HT-29 (cell line): ENCODE results near the gene NIPAL4. TPM values are rescaled to one million over a fixed set of nuclear protein-coding genes. Genes with fewer than 3 reads are reported as not detected.
A peak's percentile ranks its signal among the peaks of the same experiment; 100 is the strongest.
"Not testable (repeated sequence)": the region's sequence is repeated elsewhere in the genome, so short reads cannot be mapped to it uniquely, and the experiment has no call there.

Experiments used
- DNase-seq: peaks from one replicate; pipeline ENCODE4 v3.0.0-alpha.2; 2015; ENCODE audit warnings: low spot score
- total RNA-seq: library from RNA; depleted of rRNA; stranded (reverse); fragments of >200 nt; shearing (Covaris generic); gene quantifications from 2 replicates; pipeline ENCODE4 v1.2.3, GENCODE V29; 2014; rRNA removed

NIPAL4 gene
- 0.03 TPM in 1 of 2 replicates, not detected in the other for total RNA-seq

- no peak for DNase-seq
These were observed at the start of gene NIPAL4 for GRCh38 chr5:157459715-157460599. Gene NIPAL4, plus strand, starts transcription at chr5:157460213. Its CDS starts 108 bp downstream, at chr5:157460321.

GRCh38 chr5:157415838-157416237 is 44.2 kb upstream of the NIPAL4 start:
- DNase-seq, result no peak

- not testable (repeated sequence) for DNase-seq
These were observed 40.5 kb upstream of the NIPAL4 start for GRCh38 chr5:157419521-157419920.

- DNase-seq, result not testable (repeated sequence)
These were observed 30.1 kb upstream of the NIPAL4 start for GRCh38 chr5:157429920-157430319.

- DNase-seq, result peak; percentile 89
These were observed 28.3 kb upstream of the NIPAL4 start for GRCh38 chr5:157431544-157432200.

- no peak for DNase-seq
These were observed 25.9 kb upstream of the NIPAL4 start for GRCh38 chr5:157434096-157434495.

GRCh38 chr5:157443041-157443549 is 16.9 kb upstream of the NIPAL4 start:
- DNase-seq, result no peak

- no peak for DNase-seq
These were observed 15.8 kb upstream of the NIPAL4 start for GRCh38 chr5:157444224-157444623.

GRCh38 chr5:157445745-157446411 is 14.1 kb upstream of the NIPAL4 start:
- no peak for DNase-seq

GRCh38 chr5:157446412-157446935 is 13.5 kb upstream of the NIPAL4 start:
- no peak for DNase-seq

GRCh38 chr5:157447201-157447637 is 12.8 kb upstream of the NIPAL4 start:
- peak; percentile 94 for DNase-seq

- no peak for DNase-seq
These were observed 10.8 kb upstream of the NIPAL4 start for GRCh38 chr5:157449011-157449723.

- no peak for DNase-seq
These were observed 10.0 kb upstream of the NIPAL4 start for GRCh38 chr5:157450024-157450423.

- no peak for DNase-seq
These were observed 8.2 kb upstream of the NIPAL4 start for GRCh38 chr5:157451806-157452205.

- no peak for DNase-seq
These were observed 5.7 kb upstream of the NIPAL4 start for GRCh38 chr5:157454273-157454672.

GRCh38 chr5:157455057-157455456 is 5.0 kb upstream of the NIPAL4 start:
- no peak for DNase-seq

GRCh38 chr5:157456301-157456700 is 3.7 kb upstream of the NIPAL4 start:
- no peak for DNase-seq

GRCh38 chr5:157457391-157457790 is 2.6 kb upstream of the NIPAL4 start:
- DNase-seq, result no peak

- DNase-seq, result no peak
These were observed 1.2 kb upstream of the NIPAL4 start for GRCh38 chr5:157458835-157459234.

GRCh38 chr5:157460921-157461792 is 1.1 kb downstream of the NIPAL4 start:
- no peak for DNase-seq
